ENCODE results near the gene LRRC66. TPM values are rescaled to one million over a fixed set of nuclear protein-coding genes. Genes with fewer than 3 reads are reported as not detected.
A peak's percentile ranks its signal among the peaks of the same experiment; 100 is the strongest.

The LRRC66 gene
- total RNA-seq, 1 donor from 2014 or later, result 1.1 TPM

DNA sequence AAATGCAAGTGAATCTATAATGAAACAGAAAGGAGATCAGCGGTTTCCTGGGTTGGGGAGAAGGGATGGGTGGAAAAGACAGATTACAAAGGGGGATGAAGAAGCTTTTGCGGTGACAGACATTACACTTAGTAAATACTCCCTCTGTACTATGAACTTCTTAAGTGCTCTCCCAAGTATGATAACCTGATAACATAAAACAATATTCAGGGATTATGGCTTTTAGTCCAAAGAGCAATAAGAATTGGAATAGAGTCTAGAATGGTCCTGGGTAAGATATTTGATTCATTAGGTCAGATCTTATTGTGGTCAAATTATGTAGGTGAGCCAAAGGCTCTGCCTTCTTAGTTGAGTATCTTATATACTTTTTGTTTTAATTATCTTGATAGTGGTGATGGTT, 9.2 kb downstream of the LRRC66 start:
- DNase-seq, result no peak

DNA sequence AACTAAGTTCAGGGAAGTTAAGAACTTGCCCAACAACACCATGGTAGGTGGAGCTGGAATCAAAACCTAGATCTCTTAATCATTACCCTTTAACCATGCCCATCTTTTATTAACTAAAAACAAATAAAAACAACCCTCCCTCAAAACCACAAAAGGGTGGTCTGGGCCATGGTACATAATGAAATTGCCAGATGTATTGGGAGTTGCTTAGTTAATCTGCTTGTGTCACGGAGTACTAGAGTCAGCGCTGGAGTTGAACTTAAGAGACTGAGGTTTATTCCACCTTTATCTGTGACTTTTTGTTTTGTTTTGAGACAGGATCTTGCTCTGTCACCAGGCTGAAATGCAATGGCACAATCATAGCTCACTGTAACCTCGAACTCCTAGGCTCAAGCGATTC, 13.3 kb downstream of the LRRC66 start:
- DNase-seq, result no peak

DNA sequence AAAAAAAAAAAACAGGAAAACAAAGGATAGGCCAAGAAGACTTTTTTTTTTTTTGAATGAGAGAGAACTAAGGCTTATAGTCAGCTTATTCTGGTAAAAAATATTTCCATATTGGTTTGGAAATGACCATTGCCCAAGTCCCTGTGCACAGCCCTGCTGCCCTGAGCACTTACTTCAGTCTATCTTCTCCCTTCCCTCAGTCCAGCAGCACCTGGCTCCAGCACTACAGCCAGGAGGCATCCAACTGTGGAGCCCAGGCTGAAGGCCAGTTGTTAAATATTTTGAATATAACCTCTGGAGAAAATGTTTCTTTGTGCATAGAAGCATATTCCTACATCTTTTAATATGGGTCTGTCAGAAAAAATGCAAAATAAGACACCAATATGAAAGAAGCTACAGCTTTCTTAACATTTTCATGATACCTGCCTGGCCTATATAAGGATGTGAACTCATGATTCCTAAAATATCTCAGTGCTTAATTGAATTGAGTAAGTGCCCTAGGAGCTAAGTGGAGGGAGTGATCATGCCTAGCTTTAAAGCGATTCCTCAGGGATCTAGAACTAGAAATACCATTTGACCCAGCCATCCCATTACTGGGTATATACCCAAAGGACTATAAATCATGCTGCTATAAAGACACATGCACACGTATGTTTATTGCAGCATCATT, 14.4 kb downstream of the LRRC66 start:
- no peak for DNase-seq

DNA sequence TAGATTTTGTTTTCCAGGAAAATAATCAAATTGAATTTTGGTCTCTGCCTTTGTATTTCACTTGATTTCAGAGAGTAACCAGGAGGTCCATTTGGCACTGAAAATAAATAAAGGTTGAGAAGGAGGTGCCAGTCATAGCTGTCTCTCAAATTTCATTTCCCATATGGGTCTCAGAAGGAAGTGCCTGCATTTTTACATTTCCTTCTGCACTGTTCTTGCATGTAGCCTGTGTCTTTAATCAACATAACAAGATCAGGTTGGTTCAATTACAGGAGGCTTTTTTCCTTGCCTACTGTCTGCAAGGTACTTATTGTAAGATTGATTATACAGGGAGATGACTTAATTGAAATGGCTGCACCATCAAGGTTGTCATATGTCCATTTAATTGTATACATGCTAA, 15.7 kb downstream of the LRRC66 start:
- no peak for DNase-seq

DNA sequence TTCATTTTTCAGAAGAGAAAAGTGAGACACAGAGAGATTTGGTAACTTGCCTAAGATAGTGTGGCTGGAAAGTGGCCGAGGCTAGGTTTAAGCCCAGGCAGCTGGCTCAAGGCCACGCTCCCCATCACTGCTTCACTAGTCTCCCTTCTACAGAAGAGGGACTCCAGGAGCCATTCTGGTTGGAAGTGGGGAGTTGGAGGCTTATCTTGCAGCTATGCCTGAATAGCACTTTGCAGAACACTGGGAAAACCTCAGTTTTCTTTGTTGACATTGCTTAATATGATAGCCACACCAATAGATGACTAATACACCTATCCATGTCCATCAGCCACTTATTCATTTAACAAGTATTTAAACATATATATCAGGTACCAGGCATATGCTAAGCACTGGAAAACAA, 18.5 kb downstream of the LRRC66 start:
- no peak for DNase-seq

DNA sequence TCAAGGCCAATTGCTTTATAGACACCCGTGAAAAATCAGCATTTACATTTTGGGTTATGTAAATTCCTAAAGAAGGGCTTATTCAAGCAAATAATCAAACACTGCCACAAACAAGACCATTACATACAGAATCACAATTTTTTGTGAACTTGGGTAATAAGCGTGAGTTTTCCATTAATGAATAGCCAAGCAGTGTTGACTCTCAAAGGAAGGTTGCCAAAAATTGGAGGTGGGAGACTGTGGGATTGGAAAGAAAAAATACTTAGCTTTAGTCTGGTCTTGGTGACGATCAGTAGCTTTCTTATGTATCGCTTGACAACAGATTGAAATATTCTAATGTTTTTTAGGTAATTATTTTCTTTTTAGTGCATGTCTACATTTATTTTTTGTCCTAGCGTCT, 20.9 kb downstream of the LRRC66 start:
- no peak for DNase-seq

DNA sequence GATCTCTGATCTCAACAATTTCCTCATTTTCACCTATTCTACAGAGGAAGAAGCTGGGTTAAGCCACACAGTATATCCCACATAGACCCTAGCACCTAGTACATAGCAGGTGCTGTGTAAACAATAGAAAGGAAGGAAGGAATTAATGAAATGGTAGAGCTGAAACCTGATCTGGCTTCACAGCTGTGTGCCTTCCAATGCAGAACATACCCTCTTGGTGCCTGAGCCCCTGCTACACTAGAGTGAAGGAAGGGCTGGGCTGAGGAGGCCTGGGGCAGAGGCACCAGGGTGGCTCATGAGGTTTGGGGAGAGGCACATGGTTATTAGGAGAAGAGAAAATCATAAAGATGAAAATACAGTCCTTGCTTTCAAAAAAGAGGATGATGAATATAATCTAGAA, 21.3 kb downstream of the LRRC66 start:
- DNase-seq, result no peak

DNA sequence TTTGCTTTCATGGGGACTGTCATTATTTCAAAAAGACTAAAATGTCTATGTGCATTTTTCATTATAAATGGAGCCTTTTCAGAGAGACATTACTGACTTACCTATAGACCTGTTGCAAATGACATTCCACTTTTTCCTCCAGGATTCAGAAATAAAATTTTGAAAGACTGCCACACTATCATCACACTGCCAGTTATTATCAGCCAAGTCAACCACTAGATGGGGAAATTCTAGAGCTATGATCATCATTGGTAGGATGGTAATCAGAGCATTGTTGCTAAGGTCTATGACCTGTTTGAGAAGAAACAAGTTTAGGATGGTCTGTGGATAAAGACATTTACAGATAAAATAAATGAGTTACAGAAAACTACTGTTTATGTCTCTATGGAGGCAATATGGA, 22.5 kb downstream of the LRRC66 start:
- DNase-seq, result no peak

DNA sequence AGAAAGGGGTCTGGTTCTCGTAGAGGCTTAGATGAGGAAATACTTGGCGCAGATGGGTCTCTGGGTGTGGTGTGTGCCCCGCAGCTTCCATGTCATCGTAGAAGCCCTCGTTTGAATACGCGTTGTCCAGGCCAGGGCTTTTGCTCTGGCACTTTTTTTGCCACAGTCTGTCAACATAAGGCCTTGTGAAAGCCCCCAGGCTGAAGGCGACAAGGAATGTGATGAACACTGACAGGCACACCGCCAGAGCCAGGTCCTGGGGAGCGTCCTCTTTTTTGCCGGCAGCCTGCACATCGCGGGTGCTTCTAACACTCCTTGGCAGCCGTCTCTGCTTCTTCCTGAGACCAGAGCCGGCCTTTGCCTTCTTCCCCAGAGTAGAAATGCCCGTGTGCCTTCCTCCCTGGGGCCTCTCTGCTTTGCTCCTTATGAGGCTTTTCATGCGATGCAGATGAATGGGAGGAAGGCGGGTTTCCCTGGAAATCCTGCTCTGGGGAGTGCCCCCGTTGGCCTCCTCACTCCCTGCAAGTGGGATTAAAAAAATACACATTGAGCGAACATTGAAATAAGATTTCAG, 24.4 kb downstream of the LRRC66 start:
- no peak for DNase-seq

DNA sequence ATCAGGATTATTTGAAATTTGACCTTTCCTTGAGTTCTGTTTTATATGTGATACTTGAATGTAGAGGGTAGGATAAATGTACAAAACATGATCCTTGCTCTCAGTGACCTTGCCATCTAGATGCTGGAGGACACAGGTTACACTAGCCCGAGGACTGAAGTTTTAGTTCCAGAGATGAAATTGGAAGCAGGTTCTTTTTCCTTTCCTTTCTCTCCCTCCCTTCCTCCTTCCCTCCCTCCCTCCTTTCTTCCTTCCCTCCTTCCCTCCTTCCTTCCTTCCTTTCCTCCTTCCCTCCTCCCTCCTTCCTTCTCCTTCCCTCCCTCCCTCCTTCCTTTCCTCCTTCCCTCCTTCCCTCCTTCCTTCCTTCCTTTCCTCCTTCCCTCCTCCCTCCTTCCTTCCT, 54.3 kb downstream of the LRRC66 start:
- no peak for DNase-seq

DNA sequence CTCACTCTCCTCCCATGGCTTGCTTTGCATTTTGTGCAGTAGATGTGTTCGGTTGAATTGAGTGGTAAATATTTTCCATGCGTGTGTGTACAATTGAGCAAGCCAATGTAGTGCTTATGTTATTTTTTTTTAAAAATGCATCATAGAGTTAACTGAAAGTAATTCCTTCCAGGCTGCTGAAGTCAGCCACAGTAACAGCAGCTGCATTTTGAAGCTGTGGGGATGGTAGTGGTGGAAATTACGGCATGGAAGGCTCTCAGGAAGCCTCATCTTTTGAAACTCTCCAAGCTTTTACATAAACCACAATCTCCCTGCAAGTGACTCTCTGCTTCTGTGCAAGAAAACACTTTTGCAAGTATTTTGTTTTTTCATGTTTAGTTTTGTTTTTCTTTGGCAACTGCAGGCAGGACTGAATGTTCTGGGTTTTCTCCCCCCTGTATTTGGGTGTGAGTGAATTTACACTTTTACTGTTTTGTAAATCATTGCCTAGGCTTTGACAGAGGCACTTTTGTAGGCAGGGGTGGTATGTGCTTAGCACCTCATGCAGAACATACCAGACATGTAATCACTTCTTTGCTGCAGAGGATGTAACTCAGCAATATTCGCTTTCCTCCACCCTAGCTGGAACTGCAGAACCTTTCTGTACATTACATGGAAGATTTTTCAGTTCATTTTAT, 56.2 kb downstream of the LRRC66 start:
- peak; percentile 42 for DNase-seq

DNA sequence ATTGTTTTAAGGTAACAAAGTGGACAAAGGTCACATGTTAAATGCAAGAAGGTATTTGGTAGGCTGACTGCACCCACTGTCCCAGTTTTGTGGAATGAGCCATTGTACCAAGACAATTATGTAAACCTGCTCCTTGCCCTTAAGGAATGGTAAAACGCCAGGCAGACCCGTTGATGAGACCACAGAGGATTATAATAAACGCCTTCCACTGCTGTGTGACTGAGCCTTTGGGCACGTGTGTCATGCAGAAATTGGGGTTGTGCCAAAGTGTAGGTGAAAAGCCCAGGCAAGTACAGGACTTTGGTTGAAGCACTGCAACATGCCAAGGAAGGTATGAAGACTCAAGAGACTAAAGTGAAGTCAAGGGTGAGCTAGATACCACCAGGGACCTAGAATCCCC, 59.7 kb downstream of the LRRC66 start:
- no peak for DNase-seq

DNA sequence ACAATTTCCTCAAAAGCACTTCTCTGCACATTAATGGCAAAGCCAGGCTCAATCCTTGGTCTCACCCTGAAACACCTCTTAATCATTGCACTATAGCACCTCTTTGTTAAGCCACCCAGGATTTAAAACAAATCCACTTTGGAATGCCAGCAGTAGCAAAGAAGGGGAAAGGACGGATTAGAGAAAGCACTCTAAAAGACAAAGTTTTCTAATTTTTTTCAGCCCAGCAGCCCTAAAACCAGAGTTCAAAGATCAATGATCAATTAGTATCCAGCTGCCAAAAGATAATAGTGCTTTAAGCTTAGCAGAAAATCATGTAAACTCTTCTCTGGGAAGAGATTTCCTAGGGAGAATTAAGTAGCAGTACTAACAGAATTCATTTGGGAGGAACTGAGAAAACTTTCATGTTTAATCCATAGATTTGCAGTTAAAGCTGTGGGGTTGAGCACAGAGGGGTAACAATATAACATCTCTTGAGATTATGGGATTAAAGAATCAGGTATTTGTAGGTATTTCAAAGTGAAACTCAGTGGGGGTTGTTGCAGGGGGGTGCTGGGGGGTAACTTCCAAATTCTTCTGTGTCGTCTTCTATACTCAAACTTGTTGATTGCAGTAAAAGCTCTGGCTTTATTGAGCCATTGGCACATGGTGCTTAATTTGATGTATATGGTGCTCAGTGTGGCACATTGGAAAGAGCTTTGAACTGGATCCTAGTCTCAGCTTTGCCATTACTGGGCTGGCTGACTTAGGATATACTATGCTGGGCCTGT, 61.8 kb downstream of the LRRC66 start:
- no peak for DNase-seq

Small RNA genes lying within 50 kb of the gene (small RNA-seq; reads per million reads assigned to genes)
- gene AC104784.1 (ENCODE audit: low replicate concordance), result not detected

Other genes starting within 250 kb of the LRRC66 start
- 32.8 TPM for gene DCUN1D4, start 177.2 kb downstream of the LRRC66 start, total RNA-seq
- gene SGCB, start 17.9 kb upstream of the LRRC66 start, total RNA-seq, result 204 TPM
- 3.6 TPM for gene SPATA18, start 30.9 kb upstream of the LRRC66 start, total RNA-seq

All from tongue (tissue), 3 donors.